Hepatic stellate cell (primary cell): ENCODE measurements around the gene RRBP1.
"Not testable (repeated sequence)": the region's sequence is repeated elsewhere in the genome, so short reads cannot be mapped to it uniquely, and the experiment has no call there.

Experiments used
- DNase-seq: peaks from one replicate; pipeline ENCODE4 v3.0.0; 2011; ENCODE audit warnings: low spot score

The RRBP1 gene

GRCh38 chr20:17708675-17709360 lies 26.8 kb upstream of the RRBP1 start:
- DNase-seq = no peak

- DNase-seq = not testable (repeated sequence)
These were observed 25.9 kb upstream of the RRBP1 start for GRCh38 chr20:17707951-17708350.

- no peak for DNase-seq
These were observed 24.6 kb upstream of the RRBP1 start for GRCh38 chr20:17706632-17707031.

- DNase-seq = no peak
These were observed 23.9 kb upstream of the RRBP1 start for GRCh38 chr20:17705916-17706315.

GRCh38 chr20:17704589-17705317 lies 22.7 kb upstream of the RRBP1 start:
- DNase-seq = no peak

- DNase-seq = no peak
These were observed 19.8 kb upstream of the RRBP1 start for GRCh38 chr20:17701826-17702225.

GRCh38 chr20:17700637-17701036 lies 18.6 kb upstream of the RRBP1 start:
- DNase-seq = no peak

- no peak for DNase-seq
These were observed 17.9 kb upstream of the RRBP1 start, which contains the start of gene BANF2 for GRCh38 chr20:17699931-17700351. Gene BANF2, plus strand, starts transcription at chr20:17699966. Its CDS starts 25,060 bp downstream, at chr20:17725026.

- no peak for DNase-seq
These were observed 16.3 kb upstream of the RRBP1 start for GRCh38 chr20:17698384-17698783.

GRCh38 chr20:17697171-17697570 lies 15.1 kb upstream of the RRBP1 start:
- DNase-seq = no peak

GRCh38 chr20:17696287-17696686 lies 14.2 kb upstream of the RRBP1 start:
- DNase-seq = no peak

- DNase-seq = no peak
These were observed 12.7 kb upstream of the RRBP1 start for GRCh38 chr20:17694767-17695166.

- DNase-seq = no peak
These were observed 11.5 kb upstream of the RRBP1 start for GRCh38 chr20:17693444-17694001.

GRCh38 chr20:17691758-17692157 lies 9.7 kb upstream of the RRBP1 start:
- no peak for DNase-seq

GRCh38 chr20:17690144-17690543 lies 8.1 kb upstream of the RRBP1 start:
- no peak for DNase-seq

- no peak for DNase-seq
These were observed 6.9 kb upstream of the RRBP1 start for GRCh38 chr20:17688965-17689364.

- DNase-seq = no peak
These were observed 5.8 kb upstream of the RRBP1 start for GRCh38 chr20:17687800-17688199.

GRCh38 chr20:17685168-17685567 lies 3.1 kb upstream of the RRBP1 start:
- DNase-seq = no peak

- DNase-seq = no peak
These were observed 2.2 kb upstream of the RRBP1 start for GRCh38 chr20:17684077-17684888.

GRCh38 chr20:17683218-17684076 lies 1.4 kb upstream of the RRBP1 start:
- DNase-seq = no peak

- no peak for DNase-seq
These were observed 802 bp upstream of the RRBP1 start for GRCh38 chr20:17682889-17683198.

- no peak for DNase-seq
These were observed 328 bp downstream of the RRBP1 start for GRCh38 chr20:17681726-17682102.
